ENCODE measurements around the gene GMPR2. TPM values are rescaled to one million over a fixed set of nuclear protein-coding genes. Genes with fewer than 3 reads are reported as not detected.

The GMPR2 gene
- total RNA-seq, 1 experiment from 2014 or later = 83.3 TPM

DNA sequence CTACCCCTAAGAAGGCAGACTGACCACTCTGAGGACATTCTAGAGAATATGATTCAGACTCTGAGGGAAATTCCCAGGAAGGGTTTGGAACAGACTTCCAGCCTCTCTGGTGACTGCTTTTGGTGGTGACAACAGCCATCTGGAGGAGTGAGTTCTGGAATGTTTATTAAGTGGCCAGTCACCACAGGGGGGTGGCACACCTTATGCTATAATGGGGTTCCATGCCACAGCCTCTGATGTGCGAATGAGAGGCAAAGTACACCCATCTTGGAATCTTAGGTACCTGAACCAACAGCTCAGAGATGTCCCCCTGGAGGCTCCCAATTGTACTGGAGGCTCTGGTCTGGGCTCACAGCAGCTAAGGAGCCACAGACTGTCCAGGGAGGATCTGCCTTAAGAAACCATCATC lies 19.2 kb downstream of the GMPR2 start:
- DNase-seq (ENCODE audit: low read depth) = peak; percentile 72

DNA sequence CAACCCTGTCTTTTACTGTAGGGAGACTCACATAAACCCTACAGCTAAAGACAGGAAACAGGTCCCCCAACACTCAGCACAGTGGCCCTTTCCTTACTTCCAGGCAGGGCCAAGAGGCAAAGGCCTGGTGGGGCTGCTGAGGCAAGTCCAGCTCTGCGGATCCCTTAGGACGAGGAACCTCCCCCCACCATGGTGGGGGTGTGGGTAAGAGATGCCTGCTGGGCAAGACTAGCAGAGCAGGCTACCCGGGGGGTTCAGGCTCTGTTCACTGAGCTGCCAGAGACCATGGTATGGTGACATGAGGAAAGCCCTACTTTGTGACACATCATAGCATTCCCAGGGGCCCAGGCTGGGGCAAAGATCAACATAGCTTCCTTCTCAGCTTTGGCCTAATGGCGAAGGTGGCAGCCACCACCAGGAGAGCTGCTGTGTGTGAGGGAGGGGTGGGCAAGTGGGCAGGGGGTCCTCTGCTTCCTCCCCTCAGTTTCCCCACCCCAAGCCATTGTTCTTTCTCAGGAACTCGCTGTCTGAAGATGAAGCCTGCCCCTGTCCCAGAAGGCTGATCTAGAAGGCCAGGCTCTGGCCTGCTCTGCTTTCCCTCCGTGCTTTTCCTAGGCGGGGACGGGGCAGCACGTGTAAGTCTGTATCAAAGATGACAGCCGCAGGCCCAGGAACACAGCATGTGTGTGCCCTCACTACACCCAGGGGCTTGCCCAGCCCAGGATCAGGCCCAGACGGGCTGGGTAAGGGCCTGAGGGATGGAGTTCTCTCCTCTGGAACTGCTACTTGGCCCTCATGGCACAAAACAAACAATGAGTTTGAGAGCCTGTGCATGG lies 19.8 kb downstream of the GMPR2 start:
- no peak for DNase-seq (ENCODE audit: low read depth)

DNA sequence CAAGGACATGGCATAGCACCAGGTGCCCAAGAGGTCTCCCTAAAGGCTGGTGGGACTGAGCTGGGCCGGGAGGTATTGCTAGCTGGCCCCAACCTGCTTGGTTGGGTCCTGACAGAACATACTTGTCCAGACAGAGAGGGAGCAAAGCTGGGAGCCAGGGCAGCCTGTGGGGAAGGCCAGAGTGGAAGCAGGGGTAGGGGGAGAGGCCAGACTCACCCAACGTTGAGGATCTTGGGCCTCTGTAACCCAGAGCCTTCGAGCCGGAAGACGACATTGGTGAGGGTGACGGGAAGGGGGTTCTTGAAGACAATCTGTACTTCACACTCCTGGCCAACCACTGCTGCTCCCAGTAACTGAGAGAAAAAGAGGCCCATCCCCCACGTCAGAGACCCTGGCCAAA lies 21.2 kb downstream of the GMPR2 start:
- DNase-seq (ENCODE audit: low read depth) = no peak

DNA sequence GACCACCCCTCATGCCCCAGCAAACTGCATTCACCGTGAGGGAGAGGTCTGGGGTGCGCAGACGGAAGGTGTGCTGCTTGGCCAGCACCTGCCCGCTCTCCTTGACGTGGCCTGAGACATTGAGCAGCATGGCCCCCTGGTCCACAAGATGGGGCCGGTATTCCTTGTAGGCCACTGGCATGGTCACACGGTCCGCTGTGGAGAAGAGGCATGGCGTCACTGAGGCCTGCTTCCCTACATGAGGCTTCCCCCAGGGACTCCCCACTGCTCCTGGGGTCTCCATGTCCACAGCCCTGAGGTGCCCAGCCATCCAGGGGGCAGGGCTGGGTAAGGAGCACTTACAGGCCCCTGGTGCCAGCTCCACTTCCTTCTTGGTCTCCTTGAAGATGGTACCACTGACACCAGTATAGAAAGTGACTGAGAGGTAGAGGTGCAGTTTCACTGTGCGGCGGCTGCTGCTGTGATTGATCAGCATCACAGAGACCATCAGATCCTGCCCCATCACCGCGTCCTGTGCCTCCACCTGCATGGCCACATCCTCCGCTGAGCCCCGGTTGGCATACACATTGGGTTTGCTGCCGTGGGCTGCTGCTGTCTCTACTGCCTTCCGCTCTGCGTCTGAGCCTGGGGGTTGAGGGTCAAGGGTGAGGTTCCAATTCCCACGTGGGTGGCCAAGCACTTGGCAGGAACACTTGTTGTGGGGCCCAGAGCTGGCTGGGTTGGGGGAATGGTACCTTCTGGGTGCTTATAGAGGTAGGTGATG lies 22.1 kb downstream of the GMPR2 start:
- DNase-seq (ENCODE audit: low read depth) = no peak

DNA sequence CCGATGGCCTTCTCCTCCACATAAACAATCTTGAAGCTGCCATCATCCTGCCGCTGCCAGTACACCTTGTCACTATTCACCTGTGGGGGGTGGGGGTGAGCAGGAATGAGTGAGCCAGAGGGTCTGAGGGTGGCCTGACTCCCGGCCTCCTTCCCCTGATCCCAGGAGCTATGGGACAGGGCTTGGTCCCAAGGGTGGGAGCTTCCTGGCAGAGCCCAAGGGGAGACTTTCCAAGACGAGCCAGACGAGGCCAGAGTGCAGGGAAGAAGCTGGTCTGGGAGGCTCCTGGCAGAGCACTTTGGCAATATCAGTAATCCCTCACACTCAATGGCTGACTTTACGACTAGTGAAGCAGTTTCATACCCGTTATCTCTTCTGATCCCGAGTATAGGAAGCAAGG lies 22.7 kb downstream of the GMPR2 start:
- DNase-seq (ENCODE audit: low read depth) = no peak

DNA sequence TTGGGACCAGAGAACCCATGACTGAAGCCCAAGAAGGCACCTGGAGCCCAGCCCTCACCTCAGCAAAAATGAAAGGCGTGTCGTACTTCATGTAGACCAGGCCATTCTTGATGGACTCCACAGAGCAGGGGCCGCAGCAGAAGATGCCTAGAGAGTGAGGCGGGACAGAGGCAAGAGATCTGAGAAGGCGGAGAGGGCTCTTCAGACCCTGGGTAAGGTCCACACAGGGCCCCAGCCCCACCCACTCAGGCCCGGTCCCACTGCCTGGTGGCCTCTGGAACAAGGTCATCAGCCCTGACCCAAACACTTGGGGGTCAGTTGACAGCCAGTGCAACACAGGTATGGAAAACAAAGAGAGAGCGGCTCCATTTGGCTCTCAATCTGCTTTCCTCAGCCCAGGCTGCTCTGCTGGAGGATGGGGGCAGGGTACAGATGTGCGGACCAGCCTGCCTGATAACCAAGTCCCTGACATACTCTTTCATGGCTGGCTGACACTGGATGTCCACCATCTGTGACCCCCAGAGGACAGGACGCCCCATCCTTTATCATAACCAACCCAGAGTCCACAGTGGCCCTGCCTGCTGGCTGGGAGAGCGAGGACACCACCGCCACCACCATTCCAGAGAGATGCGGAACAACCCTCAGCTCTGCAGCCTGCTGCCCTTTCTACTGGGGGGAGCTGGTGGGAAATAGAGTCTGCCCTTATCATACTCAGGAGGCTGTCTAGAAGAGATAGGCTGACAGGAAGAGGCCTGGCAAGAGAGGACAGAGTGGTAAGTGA lies 23.4 kb downstream of the GMPR2 start:
- DNase-seq (ENCODE audit: low read depth) = no peak

DNA sequence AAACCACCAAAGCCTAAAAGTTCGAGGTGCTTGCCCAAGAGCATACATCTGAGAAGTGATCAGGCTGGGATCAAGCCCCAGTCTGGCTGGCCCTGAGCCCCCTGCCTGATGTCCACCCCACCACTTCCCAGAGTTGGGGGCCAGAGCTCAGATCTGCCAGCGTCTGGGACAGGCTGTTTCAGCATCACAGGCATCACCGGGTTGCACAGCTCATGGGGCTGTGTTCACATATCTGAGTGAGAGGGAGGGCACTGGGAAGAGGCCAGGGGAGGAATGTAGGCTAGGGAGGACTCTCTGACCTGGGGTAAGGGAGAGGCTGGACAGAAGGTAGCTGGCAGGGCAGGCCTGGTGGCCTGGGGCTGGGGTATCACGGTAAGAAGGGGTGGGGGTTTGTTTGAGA lies 24.2 kb downstream of the GMPR2 start:
- no peak for DNase-seq (ENCODE audit: low read depth)

DNA sequence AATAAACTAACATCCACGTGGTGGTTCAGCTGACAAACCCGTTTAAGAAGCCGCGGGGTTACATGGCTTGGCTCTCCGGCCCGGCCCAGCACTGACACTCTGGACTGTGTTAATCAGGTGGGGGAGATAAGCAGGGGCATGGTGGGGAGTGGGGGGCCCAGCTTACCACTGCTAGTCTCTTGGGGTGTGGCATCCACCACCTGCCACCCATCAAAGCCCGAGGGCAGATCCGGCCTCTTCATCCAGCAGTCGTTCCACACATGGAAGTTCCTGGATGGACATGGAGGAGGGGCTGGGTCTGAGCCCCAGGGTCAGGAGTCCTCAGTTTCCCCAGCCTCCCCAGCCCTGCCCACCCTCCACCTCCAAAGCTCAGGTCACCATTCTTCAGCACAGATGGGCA lies 25.4 kb downstream of the GMPR2 start:
- no peak for DNase-seq (ENCODE audit: low read depth)

DNA sequence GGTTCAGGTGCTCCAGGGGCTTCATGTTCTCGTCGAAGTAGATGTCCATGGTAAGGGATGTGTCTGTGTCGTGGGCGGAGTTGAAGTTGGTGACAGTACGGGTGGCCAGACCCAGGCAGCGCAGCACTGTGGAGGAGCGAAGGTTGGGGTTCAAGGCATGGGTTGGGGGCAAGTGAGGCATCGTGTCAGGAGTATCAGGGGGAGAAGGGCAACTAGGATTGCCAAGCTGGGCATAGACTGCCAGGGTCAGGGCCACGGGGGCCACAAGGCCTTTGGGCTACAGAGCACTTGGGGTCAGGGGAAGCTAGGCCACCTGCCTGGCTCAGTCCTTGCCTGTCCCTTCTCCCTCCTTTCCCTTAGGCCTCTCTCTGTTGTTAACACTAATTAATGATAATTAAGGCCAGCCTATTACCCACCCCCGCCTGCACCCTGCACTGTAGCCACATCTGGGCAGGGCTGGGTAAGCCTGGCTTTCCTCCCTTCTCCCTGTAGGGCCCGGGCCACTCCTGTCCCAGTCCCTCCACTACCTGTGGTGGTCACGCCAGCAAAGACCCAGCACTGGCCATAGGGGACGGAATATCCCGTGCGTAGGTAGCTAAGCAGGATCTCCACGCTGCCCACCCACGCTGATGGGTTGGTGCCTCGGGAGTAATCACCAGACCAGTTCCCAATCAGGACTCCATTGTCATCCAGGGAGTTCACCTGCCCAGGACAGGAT lies 26.0 kb downstream of the GMPR2 start:
- no peak for DNase-seq (ENCODE audit: low read depth)

DNA sequence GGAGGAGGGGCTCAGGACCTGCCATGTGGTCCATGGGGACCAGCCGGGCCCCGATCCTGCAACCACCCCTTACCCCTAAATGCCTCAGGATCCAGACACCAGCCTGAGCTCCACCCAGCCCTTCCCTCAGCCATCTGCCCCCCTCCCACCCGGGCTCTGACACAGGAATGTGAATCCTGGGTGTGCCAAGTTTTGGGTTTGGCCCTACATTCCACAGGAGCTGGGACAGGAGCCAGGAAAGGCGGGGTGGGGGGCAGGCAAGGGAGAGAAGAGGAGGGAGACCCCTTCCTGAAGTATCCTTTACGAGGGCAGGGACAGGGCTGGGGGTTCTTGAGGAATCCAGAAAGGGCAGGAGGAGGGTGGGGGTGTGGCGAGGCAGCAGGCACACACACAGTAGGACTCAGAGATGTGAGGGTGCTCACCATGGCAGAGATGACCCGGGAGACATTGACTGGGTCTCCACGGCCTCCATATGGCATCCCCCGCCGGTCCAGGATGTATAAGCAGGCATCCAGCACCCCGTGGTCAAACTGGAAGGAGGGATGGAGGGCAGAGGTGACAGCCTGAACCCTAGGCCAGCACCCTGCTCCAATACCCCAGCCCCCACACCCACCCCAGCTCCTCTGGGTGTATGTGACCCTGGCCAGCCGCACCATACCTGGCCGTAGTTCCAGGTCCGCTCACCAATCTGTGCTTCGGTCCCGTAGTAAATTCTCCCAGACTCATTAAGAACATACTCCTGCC lies 26.7 kb downstream of the GMPR2 start:
- peak; percentile 35 for DNase-seq (ENCODE audit: low read depth)

DNA sequence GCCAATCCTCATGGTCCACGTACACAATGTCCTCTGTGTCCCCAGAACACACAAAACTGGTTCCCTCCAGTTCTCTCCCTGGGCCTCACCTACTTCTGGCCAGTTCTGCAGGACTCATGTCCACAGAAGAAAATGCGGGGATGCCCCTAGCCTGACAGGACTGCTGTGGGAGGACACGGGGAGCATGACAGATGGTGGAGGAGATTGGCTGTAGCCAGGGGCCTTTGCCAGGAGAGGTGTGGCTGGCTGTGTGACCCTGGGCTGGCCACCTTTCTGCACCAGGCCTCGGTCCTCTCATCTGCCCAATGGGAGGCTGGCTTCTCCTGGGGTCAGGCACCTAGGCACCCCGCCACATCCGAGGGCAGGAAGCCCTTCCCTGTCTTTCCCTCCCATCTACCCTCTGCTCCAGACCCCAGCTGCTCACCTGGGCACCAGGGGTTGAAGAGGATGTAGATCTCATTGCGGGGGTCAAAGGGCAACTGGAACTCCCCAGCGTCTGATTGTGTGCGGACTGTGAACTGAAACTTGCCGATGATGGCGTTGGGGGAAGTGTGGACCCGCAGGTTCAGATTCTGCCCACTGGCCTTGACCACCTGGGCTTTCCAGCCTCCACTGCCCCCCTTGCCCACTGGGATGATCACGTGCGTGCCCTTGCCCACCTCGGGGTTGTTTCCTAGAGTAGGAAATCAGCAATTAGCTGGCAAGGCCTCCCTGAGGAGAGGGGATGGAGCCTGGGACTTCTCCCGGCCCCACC lies 27.5 kb downstream of the GMPR2 start:
- DNase-seq (ENCODE audit: low read depth) = no peak

DNA sequence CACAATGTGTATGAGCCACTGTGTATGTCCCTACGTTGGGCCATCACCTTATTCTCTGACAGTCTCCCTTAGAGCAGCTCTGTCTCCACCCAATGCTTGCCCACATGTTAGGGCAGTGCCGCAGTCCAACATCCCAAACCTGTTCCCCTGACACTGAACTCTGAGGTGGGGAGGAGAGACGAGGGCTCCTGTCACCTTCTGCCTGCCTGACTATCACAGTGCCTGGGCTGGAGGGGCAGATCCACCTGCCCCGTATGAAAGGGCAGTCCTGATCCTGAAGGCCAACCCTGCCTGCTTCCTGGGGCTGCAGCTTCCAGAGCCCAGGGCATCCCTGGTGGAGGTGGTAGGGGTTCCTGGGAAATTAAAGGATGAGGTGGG lies 28.0 kb downstream of the GMPR2 start:
- DNase-seq (ENCODE audit: low read depth) = no peak

DNA sequence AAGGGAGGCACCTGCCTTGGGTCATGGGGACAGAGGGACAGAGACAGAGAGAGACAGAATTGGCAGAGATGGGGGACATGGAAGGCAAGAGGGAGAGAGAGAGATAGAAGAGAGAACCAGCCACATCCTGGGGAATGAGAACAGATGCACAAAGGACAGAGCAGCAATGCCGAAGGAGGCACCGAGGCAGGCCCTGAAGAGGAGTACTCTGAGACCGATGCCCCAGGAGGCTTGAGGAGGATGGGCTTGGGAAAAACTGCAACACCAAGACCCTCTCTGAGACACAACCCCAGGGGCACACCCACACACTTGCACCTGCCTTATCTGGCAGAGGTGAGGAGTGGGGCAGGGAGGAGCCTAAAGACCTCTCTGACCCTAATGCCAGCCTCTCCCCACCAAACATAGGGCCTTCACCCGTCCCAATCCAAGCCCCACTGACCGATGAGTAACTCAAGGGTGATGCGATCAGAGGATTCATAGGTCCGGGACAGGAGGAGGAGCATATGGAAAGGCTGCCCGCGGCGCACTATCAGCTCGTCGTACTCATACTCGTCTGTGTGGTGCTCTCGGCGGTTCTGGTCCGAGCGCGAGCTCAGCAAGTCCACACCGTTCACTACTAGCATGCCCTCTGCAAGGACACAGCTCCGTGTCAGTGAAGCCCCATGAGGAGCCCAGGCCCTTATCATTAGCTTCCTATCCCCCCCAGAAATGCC lies 28.7 kb downstream of the GMPR2 start:
- DNase-seq (ENCODE audit: low read depth) = no peak

DNA sequence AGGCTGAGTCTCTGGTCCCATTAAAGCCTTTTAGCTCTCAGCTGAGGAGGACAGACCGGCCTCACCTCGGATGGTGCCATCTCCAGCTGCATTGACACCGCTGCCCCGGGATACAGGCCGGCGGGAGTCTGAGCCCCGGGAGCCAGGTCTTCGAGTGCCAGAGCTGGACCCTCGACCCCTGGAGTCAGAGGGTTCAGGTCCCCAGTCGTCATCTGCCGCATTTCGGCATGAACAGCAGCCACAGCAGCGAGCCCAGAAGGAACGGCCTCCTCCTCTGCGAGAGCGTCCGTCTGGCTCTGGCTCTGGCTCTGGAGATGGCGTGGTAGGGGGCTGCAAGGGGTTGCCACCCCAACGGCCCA lies 29.2 kb downstream of the GMPR2 start:
- DNase-seq (ENCODE audit: low read depth) = no peak

DNA sequence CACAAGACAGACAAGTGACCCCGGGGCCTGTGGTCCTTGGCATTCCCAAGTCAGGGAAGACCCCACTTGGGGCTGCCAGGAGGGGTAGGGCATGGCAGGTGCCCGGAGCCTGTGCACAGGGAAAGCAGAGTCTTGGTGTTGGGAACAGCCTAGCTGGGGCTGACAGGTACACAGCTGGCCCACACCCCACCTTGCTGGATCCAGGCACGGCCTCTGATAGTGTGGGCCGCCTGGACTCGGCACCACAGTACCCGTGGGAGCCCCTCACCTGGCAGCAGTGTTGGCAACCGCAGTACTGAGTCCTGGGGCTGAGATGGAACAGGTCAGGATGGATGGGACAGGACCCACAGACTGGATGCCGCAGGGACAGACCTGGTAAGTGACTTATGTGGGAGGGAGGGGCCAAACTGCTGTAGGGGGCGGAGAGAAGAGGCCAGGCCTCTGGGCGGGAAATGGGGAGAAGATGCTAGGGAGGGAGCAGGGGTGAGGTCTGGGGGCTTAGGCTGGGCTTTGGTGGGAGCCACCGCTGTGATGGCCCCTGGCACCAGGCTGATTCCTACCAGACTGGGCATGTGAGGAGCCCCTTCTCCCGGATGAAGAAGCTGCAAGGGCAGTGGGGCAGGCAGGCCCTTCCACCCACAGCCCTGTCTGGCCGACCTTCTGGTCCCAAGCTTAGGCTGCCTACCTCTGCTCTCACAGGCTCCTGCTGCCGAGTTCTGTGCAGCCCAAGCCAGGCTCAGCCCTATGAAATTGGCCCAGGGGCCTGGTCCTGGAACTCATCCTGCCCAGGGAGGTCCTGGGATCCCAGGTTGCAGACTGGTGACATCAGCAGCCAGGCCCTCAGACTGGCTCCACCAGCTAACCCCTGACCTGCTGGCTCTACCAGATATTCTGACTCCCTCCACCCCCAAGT lies 30.3 kb downstream of the GMPR2 start, which contains the start of gene TGM1:
Gene TGM1 (minus strand): TSS at position 357 of the 913 bp plus-strand sequence. CDS start 825 bp downstream, outside the sequence.
- no peak for DNase-seq (ENCODE audit: low read depth)

DNA sequence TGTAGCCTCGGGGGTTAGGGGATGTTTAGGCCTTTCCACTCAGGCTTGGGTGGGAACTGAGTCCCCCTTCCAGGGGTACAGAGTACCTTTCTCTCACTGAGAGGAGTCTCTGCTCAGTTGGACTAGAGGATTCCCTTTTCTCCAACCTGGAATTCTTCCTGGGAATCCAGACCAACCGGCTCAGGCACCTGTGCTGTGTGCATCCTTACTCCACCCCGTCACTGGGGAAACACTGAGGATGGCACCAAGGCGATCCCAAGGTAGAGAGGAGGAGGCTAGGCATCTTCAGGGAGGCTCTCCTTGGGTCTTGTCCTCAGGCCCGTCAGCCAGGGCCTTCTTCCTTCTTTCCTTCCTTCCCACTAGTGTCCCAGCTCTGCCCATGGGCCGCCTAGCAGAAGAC lies 31.1 kb downstream of the GMPR2 start:
- DNase-seq (ENCODE audit: low read depth) = no peak

DNA sequence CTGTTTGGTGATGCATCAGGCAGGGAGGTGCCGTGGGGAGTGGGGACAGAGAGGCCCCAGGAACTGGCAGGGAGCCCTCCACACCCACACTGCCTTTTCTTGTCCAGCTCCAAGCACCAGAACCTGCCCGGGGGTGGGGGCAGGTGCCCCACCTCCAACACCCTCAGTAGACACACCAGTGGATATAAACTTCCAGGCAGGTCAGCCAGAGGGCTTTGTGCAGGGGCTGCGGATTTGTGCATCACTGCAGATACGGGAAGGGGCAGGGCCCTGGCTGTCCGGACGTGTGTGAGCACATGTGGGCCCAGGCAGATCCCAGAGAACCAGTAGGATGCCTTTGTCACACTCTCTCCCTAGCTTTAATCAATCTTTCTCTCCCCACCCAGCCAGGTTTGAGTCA lies 31.6 kb downstream of the GMPR2 start:
- no peak for DNase-seq (ENCODE audit: low read depth)
